Measurements from ENCODE around the gene BCAP31.
"Not testable (repeated sequence)": the region's sequence is repeated elsewhere in the genome, so short reads cannot be mapped to it uniquely, and the experiment has no call there.

The BCAP31 gene

DNA sequence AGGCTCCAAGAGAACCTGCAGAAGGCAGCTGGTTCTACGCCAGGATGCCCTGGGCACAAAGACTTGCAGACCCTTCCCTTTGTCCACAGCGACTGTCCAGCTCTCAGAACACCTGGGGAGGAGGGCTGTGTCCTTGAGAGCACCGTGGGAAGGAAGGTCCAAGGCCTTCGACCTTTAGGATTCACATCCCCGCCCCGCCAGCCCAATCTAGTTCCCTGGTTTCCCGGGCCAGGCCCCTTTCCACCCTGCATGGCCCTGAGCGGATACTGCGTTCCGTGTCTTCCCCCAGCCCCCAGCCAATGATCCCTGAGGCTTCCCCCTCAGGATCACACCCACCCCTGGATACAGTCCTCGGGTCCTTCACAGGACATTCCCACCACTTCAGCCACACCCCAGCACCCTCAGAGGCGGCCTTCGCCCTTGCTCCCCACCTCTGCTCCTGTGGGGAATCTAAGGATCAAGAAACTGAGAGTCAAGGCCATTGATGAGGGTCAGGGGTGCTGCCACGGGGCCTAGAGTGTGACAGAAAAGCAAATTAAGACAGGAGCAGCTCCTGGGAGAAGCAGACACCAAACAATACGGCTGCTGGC is 9.6 kb upstream of the BCAP31 start:
- DNase-seq, result no peak

- no peak for DNase-seq
These were observed 8.2 kb upstream of the BCAP31 start for GRCh38 chrX:153732401-153732800.

GRCh38 chrX:153731845-153732215 is 7.6 kb upstream of the BCAP31 start:
- no peak for DNase-seq

- no peak for DNase-seq
These were observed 7.1 kb upstream of the BCAP31 start for GRCh38 chrX:153731117-153731844.

GRCh38 chrX:153730115-153730514 is 5.9 kb upstream of the BCAP31 start:
- DNase-seq, result not testable (repeated sequence)

DNA sequence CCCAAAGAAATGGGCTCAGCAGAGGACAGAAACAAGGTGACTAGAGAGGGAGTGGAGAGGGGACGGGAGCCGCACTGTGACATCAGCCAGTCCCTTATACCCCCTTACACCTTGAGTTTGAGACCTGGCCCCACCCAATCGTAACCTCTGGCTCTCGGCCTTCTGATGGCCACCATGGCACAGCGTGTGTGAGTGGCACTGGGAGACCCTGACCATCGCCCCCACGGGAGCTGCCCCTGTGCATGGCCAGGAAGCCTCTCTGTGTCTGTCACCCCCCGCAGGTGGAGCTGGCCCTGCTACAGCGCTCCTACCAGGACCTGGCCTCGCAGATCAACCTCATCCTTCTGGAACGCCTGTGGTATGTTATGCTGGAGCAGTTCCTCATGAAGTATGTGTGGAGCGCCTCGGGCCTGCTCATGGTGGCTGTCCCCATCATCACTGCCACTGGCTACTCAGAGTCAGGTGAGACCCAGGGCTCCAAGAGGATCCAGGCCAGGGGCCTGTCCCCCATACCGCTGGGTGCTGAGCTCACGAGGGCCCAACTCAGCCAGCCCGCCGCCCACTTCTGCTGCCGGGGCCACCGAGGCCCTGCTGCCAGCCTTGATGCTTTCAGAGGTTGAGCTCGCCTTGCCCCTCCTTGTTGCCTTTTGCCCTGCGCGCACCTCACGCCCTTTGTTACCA is 4.9 kb upstream of the BCAP31 start:
- no peak for DNase-seq

GRCh38 chrX:153728095-153728494 is 3.9 kb upstream of the BCAP31 start:
- DNase-seq, result no peak

GRCh38 chrX:153727123-153727931 is 3.1 kb upstream of the BCAP31 start:
- no peak for DNase-seq

GRCh38 chrX:153726286-153727122 is 2.3 kb upstream of the BCAP31 start:
- peak; percentile 43 for DNase-seq

- DNase-seq, result no peak
These were observed 1.7 kb upstream of the BCAP31 start for GRCh38 chrX:153725832-153726285.

- DNase-seq, result no peak
These were observed 1.0 kb upstream of the BCAP31 start for GRCh38 chrX:153725039-153725831.

DNA sequence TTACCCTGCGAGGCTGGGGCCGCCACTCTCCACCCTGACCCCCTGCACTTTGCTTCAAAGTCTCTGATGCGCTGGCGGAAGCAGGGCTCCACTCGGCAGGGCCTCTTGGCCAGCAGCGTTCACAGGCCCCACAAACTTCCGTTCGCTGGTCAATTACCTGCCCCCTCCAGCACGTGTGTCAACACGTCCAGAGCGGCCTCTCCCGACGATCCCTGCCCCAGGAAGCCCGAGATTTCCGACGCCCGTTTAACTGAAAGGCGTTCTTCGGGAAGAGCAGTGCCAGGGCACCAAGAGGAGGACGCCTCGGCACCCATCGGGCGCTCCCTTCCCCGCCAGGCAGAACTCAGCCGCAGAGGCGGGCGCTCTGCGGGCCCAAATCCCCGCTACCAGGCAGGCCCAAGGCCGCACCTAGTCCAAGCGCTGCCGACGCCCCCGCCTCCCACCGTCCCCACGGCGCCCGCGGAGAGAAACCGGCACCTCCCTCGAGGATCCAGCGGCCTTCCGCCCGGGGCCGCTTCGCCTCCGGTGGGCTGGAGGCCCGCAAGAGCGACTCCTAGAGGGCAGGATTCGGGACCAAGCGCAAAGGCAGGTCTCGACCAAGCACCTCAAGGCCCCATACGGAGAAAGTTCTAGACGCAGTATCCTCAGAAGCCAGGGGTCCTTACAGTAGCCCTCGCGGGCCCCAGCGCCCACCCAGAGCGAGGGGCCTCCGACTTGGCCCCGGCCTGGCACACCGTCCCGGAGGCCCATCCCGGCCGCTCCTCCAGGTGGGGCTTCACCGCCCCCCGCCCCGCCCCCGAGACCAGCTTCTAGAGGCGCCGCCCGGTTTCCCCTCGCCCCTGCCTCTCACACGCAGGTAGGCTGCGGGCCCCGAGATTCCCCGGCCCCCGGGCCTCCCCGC is 586 bp downstream of the BCAP31 start:
- DNase-seq, result no peak

- no peak for DNase-seq
These were observed 1.4 kb downstream of the BCAP31 start for GRCh38 chrX:153722704-153723350.

DNA sequence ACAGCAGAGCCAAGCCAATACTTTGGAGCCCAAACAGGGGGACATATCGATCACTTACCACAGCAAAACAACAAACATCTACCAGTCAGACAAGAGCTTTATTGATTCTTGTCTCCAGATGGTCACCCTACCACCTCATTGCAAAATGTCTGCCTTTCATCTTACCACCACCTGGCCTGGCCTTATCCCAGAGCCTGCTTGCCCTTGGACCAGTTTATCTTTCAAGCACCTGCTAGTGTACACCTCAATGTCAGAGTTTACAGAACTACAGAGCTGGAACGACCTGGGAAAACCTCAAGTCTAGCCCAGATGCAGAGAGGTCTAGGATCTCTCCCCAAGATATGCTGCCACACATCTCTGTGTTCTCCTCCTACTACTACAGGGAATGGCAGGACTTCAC is 4.5 kb downstream of the BCAP31 start:
- DNase-seq, result no peak

DNA sequence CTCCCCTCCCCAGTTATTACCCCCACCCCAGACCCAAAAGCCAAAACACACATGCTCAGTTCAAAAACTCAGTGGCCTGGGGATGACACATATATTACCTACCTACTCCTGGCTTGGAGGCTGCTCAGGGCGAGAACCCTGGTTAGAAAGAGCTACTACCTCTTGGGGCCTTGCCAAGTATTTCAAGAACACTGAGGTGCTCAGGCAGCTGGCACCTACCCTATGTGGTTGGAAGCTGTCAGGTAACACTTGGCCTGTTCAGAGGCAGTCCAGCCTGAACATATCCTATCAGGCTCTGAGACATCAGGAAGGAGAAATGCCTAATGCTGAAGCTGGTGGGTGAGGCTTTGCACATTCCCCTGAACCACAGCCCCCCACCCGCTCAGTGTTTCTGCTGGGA is 4.9 kb downstream of the BCAP31 start:
- no peak for DNase-seq

GRCh38 chrX:153717445-153717844 is 6.7 kb downstream of the BCAP31 start:
- DNase-seq, result no peak

- DNase-seq, result no peak
These were observed 9.9 kb downstream of the BCAP31 start for GRCh38 chrX:153714256-153714655.

DNA sequence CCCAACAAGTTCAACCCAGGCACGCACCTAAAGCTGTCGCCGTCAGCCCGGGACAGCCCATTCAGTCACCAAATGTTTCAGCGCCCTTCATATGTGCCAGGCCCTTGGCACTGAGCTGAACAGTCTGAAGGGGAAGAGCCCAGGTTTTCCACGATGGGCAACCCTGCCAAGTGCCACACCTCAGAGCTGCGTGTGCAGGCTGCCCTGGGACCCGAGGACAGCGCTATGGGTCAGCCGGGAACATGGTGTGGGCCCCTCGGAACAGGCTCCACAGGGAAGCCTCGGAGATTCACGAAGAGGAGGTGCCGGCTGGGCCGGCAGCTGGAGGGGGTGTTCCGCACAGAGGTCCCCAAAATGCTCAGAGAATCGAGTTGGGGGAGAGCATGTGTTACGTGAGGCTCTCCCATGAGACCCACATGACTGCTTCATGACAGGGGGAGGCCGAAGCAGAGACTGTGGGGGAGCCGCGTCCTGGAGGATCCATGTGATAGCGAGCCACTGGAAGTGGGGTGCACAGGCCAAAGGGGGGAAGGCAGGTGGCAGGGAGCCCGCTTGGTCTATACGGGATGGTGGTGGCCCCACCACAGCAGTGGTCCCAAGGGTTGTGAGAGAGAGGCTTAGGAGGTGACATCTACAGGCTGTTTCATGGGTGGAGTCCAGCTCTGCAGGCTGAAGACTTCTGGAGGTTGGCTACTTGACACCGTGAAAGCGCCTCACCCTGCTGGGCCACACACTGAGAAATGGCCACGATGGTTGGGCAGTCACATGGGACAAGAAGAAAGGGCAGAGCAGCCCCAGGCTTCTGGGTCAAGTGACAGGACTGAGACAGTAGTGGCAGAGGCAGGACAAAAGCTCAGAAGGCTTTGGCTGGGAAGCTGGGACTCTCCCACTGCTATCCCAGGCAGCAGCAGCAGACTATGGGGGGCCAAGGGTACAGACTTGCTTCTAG is 14.2 kb downstream of the BCAP31 start:
- DNase-seq, result no peak

DNA sequence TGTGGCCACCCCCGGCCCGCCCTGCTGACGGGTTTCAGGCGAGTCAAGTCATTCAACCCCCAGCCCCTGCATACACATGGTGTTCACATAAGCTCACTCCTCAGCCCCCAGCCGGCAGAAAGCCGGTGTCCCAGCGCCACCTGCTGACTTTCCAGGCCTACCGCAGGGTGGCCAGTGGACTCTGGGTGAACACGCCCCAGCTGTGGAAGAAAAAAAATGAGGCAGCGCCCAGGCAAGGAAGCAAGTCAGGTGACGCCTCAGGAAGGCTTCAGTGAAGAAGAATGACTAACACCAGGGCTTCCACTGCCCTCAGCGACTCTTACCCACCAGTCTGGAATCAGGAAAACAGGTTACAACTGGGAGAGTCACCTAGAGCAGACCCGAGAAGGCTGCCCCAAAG is 15.8 kb downstream of the BCAP31 start:
- DNase-seq, result no peak

All from GOT3 (cell line).